ENCODE data around the gene BABAM1.

DNA sequence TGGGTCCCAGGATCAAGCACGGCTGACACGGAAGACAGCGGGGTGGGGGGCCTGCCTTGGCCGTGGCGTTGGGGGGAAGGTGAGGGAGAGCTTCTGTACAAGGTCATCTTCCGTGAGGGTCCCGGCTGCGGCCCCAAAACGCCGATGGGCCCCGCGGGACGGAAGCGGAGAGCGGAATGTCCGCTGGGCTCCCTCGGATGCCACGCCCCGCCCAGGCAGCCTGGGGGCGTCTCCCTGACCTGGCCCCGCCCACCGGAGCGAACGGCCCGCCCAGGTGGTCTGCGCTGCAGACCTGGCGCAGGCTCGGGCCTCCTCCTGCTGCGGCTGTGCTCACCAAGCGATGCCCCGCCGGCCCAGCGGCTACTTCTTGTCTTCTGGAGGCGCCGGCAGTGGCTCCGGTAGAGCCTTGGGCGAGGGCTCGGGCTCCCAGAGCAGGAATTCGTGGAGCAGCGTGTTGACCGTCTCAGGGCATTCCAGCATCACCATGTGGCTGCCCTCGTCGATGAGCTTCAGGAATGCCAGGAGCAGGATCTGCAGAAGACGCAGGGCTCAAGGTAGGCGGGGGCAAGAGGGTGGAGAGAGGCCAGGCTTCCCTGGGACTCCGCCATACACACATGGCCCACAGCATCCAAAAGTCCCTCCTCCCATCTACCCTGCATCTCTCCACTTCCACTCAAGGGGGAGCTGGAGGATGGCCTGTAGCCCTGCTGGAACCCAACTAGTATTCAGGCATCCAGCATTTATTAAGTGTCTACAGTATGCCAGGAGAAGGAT, 25.2 kb downstream of the BABAM1 start:
- TF ChIP-seq, protein P1, sequence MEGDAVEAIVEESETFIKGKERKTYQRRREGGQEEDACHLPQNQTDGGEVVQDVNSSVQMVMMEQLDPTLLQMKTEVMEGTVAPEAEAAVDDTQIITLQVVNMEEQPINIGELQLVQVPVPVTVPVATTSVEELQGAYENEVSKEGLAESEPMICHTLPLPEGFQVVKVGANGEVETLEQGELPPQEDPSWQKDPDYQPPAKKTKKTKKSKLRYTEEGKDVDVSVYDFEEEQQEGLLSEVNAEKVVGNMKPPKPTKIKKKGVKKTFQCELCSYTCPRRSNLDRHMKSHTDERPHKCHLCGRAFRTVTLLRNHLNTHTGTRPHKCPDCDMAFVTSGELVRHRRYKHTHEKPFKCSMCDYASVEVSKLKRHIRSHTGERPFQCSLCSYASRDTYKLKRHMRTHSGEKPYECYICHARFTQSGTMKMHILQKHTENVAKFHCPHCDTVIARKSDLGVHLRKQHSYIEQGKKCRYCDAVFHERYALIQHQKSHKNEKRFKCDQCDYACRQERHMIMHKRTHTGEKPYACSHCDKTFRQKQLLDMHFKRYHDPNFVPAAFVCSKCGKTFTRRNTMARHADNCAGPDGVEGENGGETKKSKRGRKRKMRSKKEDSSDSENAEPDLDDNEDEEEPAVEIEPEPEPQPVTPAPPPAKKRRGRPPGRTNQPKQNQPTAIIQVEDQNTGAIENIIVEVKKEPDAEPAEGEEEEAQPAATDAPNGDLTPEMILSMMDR (IDR thresholded peaks at IDR 0.05; ENCODE audit: low read depth, low read length, poor library complexity, severe bottlenecking) = peak; percentile 71
- TF ChIP-seq EZH2phosphoT487 (IDR thresholded peaks at IDR 0.05; ENCODE audit: borderline replicate concordance, low read length) = no peak

Measured in DOHH2 (cell line).